Amygdala (tissue), 56 donors: ENCODE measurements around the gene ERCC6.
A peak's percentile ranks its signal among the peaks of the same experiment; 100 is the strongest.

ENCODE experiments used
- DNase-seq, 56 donors: peaks; one replicate each; lab custom pipeline; 2025; lab: John Stamatoyannopoulos, UW

ERCC6 gene

DNA sequence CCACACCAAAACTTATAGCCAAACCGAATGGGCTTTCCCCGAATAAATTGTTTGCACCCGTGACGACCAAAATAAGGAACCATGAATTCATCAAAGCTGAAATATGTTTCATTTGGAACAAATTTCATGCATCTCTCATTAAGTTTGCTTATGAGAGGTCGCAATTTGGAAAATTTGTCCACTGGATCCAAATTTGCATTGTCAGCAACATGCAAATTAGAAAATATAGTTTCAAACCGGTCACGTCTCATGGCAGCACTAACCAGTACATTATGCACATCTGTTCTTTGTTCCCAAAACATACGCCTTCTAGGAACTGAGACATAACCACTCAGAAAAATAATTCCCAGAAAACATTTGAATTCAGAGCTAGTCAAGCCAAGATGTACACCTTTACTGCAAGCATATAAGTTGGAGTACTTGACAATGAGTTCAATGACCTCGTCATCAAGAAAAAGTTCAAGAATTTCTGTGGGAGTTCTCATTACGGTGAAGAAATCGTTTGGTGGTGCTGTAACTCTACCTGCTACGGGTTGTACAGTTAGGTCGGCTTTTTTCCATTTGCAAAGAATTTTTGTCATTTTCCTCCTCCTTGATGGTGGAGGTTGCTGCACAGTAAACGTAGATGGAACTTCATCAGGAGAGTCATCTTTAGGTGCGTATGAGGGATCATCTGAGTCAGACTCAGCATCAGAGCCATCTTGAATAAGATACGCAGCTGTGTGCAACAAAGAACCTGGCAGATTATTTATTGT, 22.5 kb downstream of the ERCC6 start:
- DNase-seq, result no peak

DNA sequence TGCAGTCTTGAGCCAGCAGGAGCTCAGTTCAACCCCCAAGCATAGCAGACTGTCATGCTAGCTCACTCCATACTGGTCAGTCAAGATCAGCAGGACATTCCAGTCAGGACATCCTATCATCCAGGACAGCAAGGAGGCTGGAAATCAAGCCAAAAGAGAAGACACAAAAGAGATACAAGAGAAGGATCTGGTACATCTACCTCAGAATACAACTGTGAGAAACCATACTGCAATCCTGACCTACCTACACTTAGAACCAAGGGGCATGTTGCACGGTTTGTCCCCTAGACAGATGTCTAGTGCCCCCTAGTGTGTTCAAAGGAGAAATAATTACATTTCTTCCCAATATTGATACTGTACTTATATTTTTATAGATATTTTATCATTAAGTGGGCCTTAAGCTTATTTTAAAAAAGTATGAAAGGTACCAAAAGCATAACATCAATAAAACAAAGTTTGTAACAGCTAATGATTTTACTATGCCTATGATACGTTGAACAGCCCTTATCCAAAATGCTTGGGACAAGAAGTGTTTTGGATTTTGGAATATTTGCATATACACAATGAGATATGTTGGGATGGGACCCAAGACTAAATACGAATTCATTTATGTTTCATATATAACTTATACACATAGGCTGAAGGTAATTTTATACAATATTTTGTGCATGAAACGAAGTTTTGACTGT, 26.7 kb downstream of the ERCC6 start:
- DNase-seq, result no peak

DNA sequence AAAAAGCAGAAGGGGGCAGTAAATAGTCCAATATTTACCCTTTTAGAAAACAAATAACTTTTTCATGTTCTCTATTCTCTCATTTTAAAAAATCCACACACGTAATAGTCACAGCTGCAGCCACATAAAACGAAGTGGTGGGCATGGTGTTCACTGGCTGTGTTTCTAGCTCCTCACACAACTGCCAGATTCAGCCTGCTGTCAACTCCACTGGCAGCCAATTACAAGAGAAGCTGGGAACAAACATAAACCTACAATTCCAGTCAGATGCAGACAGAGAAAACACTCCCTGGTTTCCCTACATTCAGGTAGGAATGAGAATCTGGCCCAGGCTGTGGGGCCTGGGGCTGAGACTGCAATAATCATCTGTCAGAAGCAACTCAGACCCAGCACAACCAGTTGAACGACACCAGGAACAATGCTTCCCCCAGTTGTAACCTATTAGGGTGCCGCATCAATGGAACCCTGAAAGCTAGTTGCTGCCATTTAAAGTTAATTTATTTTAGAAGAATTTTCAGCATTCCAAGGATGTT, 29.1 kb downstream of the ERCC6 start:
- peak in 4 of 56 donors; percentile 11 to 35 (median 18) for DNase-seq

DNA sequence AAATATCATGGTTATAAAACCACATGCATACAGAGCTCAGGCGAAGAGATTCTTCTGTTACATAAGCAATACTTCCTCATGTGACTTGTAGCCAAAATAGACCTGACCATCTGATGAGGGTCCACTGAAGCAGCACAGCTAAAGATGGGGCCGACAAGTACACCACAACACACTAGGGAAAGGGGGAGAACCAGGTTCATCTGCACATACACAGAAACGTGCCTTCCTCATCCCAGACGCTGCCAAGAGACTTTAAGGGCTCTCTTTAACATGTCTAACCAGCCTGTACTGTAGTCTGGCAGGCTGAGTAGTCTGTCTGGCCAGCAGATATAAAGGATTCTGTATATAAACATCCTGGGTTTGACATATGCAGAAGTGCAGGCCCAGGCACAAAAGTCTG, 30.3 kb downstream of the ERCC6 start:
- peak in 1 of 56 donors; percentile 12 for DNase-seq

DNA sequence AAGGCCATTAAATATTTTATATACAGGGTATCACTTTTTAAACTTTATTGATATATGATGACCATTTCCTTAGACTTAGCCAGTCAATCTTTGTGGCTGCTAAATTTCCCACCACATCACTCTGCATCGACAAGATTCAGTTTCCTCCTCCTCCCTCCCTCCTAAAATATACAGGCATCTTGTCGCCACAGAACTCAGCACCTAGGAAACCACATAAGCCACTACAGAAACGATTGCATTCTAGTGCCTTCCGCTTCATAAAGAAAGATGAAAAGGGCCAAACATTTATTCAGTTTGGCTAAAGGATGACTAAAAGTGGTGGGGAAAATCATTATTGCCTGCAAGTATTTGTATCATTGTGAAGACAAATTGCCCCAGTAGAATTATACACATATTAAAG, 30.7 kb downstream of the ERCC6 start:
- no peak for DNase-seq

DNA sequence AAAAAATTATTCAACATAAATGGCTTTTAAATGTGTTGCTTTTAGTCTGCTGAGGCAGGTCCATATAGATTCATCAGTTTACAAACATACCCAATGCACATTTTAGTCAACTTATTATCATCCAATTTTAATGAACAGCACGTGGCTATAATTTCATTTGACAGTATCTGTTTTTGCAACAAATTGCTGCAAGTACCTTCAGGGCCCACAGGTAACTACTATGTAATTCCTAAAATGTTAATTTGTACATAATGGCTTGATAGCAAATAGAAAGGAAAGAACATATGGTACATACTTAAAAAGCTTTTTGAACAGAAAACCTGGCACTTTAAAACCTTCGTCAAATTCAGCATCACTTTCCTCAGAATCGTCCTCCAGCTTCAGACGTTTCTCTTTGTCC, 33.3 kb downstream of the ERCC6 start:
- no peak for DNase-seq

DNA sequence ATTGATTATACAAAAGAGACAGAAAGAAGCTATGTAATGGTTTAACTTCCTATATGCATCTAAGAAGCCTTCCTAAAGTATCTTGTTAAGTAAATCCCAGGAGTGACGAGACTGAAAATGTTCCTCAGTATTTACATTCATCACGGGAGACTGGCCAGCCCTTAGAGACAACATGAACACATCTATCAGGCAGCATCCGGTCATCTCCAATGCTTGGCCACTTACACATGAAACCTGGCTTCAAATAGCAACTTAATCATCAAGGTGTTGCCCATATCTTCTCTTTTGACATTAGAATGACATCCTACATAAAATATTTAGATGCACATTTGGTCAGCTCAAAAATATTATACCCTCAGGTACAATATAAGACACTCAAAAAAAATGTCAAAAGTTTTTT, 33.8 kb downstream of the ERCC6 start:
- no peak for DNase-seq

DNA sequence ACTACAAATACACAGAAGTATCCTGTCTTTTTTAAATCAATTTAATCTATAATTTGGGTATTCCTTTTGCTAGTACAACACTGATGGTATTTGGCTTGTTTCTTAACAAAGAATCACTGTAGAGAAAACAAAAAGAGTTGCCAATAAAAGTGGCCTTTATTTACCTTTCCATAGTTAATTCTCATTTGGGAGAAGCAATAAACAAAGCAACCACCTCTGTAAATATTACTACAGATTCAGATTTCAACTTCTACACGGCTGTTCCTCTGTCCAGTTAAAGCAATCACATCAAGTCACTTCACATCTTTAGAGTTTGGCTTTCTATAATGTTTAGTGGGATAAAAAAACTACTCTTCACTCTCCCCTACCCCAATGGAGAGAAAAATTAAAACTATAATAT, 34.4 kb downstream of the ERCC6 start:
- DNase-seq, result no peak

DNA sequence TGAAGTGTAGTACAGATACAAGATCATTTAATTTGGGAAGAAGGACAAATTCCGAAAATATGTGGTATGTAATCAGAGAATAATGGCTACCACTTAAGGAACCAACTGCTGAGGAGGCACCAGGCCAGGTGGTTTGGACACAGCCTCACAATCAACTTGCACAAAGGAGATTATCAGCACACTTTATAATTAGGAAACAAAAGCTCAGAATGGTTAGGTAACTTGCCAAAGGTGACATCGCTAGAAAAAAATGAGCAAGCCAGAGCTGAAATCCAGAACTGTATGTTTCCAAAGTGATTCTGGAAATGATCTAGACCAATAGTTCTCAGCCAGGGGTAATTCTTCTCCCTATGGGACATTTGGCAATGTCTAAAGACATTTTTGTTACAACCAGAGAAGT, 36.6 kb downstream of the ERCC6 start:
- no peak for DNase-seq

DNA sequence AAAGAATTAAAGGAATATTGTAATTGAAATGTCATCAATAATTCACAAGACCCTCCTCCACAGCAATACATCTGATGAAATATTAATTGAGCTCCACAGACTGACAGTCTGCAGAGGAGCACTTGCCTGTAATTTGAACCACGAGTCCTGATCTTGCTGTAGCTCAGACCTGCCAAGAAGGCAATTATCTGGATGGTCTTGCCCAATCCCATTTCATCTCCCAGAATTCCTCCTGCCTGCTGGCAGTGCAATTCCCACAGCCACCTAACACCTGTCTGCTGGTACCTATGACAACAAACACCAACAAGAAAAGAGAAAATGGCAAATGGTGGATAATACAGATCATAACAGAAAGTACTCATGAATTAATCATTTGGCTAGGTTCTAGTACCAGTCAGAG, 38.5 kb downstream of the ERCC6 start:
- no peak for DNase-seq

DNA sequence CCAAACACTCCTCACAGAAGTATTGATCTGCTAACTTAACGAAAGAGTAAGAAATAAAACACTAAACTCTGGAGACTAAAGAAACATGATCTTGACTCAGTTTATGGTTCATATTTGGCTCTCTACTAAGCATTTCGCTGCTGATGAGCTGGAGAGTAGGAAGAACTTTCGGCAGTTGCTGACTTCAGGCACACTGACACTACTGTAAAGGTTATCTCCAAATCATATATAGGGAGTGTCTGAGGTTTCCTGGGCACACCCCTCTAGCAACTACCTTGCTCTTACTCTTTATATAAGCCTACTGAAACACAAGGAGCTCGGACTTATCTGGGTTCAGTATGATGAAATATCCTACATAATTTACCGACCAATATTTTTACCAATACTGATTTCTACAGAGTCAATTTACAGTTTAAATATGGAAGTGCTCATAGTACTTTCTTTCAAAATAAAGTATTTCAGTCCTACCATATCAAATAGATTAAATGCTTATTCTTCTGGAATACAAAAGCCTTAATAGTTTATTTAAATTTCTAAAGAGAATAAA, 39.5 kb downstream of the ERCC6 start:
- DNase-seq, result no peak

DNA sequence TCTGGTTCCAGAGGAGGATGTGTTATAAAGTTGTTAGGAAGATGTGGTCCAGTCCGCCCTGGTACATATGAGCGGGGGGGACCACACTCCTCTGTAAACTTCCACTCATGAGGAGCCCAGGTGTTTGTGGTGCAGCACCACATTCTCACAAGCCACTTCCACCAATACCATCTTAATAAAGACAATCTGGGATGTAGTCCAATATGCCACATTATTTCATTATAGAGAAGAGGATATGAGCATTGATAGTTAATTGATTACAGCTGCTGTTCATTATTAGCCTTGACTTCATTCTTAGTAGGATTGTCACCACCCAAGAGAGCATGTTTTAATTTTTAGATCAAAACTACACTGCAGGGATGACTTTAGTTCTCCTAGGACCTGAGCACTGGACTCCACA, 40.5 kb downstream of the ERCC6 start:
- no peak for DNase-seq

DNA sequence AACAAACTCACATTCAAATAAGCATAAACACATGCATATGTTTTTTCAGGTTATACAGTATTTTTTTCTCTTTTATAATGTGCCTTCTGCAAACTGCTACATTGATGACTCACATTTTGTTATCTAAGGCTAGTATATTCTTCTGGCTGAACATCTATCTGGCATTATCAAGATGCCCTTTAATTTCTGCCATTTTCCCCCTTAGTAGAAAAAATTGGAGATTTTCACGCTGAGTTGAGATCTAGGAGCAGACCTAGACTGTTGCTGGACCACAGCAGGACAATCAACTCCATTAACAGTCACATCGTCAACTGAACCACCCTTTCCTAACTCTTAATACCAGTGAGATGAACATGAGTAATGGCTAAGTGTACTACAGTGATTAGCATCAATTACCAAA, 41.6 kb downstream of the ERCC6 start:
- no peak for DNase-seq

DNA sequence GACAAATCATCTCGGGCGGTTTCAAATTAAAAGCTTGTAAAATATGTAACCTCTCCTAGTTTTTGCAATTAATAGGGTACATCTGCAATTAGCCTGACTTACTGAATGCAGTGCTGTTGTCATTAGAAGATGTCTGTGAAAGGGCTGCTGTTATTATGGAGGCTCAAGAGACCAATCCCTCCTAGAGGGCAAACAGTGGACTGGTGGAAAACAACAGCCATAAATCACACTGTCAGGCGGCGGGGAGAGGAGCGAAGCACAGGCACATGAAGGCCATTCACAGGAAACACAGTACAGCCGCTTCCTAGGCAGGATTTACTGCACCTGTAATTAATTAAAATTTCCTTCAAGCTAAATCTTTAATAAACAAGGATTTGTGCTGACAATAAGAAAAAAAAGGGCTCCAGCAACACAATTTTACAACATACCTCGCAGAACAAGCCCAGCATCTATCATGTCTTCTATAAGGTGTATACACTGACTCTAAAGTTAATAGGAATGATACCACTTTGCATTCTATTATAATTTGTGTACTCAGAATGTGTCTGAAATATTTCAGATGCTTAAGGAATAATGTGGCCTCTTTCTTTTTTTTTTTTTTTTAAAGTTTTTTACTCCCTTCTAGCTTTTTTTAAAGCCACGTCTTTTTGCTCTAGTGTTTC, 50.7 kb downstream of the ERCC6 start:
- DNase-seq, result no peak

DNA sequence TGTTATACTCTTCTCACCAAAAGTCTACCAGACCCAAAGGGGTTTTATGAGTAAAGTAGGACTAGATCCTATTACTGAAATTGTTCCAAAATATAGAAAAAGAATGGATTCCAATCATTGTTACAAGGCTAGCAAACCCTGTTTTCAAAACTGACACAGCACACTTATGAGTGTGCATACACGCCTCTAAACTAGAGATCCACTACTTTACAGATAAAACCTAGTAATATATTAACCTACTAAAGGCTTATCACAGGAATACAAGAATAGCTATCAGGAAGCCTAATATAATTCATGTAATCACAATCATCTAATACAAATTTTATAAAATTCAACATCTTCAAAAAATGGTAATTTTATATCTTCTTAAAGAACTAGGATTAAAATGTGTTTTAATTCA, 52.2 kb downstream of the ERCC6 start:
- DNase-seq, result no peak

DNA sequence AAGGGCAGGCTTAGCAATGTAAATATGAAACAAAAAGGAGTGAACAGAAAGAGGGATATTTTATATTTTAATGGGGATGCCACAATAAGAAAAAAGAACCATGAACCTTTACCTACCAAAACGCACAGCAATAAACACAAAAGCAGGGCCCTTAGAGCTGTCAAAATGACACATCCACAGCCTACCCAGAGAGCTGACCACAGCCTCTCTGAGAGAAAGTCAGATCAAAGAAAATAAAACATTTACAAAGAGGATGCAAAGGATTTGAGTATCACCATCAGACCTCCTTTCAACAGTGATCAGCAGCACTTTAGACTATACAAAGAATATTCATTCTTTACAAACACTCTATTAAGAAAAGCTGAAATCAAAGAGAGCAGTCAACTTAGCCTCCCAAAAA, 52.9 kb downstream of the ERCC6 start:
- no peak for DNase-seq

DNA sequence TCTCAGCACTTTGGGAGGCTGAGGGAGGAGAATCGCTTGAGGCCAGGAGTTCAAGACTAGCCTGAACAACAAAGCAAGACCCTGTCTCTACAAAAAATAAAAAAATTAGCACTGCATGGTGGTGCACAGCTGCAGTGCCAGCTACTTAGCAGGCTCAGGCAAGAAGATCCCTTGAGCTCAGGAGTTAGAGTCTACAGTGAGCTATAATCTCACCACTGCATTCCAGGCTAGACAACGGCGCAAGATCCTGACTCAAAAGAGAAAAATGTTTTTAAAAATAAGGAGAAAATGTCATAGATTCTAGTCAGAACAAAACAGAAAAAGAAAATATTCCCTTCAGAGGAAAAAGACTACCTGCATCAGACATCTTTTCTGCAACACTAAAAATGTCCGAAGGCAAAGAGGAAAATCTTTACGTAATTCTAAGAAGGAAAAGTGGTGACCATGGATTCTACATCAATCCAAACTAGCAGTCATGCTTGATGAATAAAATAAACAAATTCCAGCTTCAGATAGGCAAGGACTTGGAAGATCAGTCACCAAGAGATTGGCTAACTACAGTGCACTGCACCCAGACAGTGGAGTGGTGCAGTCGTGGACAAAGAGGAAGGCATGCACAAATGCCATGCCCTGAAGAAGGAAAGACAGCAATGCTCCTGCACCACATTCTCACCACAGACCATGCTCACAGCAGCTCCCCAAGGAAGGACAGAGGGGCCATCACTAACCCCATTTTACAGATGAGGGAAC, 54.3 kb downstream of the ERCC6 start:
- no peak for DNase-seq

DNA sequence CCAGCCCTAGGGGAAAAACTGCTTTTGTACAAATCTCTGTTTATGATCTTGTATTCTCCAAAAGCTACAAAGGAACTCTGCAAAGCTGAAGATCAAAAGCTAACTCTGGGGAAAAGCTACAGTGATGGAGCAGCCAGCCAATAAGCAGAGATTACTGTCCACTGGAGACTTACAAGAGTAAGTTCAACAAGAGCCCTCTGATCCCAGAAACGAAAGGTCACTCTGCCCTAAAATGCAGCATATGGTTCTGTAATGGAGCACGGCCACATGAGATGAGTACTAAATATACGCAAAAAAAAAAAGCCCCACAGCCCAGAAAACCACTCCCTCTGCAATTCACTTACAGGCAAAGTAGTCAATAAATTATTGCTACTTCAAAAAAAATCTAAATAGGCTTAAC, 60.1 kb downstream of the ERCC6 start:
- DNase-seq, result no peak

DNA sequence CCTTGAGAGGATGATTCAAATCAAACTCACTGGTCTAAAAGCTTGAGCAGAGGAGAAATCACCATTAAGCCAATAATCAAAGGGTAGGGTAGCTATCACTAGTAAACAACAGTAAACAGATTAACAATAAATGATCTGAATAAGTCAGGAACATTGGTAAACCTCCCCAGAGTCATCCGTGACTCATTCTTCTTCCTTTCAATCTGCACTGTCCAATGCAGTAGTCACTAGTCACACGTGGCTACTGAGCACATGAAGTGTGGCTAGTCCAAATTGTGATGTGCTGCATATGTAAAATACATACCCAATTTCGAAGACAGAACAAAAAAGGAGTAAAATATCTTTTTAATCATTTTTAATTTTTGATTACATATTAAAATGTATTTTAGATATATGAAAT, 64.0 kb downstream of the ERCC6 start:
- DNase-seq, result no peak

DNA sequence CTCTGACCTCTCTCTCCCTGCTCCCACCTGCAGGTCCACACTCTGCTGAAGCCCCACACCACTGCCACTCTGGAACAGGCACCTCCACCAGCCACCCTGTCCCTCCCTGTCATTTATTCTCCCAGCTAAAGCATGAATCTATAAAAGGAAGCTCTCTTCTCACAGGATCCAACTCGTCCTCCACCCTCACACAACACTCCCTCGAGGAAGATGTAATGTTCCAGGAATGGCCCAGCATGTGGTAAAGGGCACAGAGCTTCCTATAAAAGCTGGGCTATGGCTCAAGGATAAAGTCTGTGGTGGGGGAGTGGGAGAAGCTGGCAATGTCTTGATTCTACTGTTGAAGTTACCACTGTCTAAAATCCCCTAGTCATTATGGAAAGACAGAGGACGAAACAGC, 67.4 kb downstream of the ERCC6 start:
- DNase-seq, result no peak

DNA sequence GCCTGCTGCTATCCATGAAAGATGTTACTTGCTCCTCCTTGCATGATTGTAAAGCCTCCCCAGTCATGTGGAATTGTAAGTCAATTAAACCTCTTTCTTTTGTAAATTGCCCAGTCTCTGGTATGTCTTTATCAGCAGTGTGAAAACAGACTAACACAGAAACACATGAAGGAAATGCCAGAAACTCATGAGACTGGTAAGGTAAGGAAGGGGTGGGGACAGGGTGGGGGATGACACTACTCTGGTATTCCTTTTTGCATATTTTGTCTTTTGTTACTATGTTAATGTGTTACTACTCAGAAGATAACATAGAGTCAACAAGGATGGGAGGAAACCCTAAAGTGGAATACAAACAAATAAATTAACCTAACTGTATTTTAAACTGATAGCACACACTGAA, 73.2 kb downstream of the ERCC6 start:
- DNase-seq, result no peak
